ENCODE measurements around the gene ABI2. TPM values are rescaled to one million over a fixed set of nuclear protein-coding genes. Genes with fewer than 3 reads are reported as not detected.

Gene ABI2
- total RNA-seq, 1 experiment from 2014 or later: 141 TPM

DNA sequence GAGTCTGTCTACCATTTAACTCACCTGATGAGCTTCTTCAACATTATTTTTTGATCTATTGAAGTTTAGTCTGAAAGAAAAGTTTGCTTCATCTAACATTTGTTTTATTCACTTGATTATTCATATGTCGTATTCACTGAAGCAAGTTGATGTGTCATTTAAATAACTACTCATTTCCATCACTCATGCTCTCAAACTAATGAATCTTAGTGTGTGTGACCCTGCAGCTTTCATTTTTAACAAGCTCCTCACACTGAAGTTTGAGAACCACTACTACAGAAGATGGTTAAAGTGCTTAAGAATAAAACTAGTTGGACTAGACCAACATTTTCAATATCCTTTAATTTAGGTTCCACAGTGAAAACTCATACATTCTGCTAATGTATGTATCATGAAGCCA, 1.8 kb upstream of the ABI2 start:
- H3K4me2 ChIP-seq (ENCODE audit: insufficient read depth, insufficient read length, low read length): no peak overlapping the region
- H2AK5ac ChIP-seq (ENCODE audit: insufficient read length, low read length): no peak overlapping the region
- no peaks in the 10 kb centered on the region for H3K9me3 ChIP-seq (ENCODE audit: control insufficient read depth, low read depth, low read length)
- no peak overlapping the region for H2BK12ac ChIP-seq (ENCODE audit: insufficient read length, low read depth, low read length)
- H3K14ac ChIP-seq (ENCODE audit: insufficient read depth, low read length): no peak overlapping the region
- H4K91ac ChIP-seq (ENCODE audit: insufficient read length, low read depth, low read length): no peak overlapping the region
- Mint-ChIP-seq H3K36me3 (ENCODE audit: insufficient read depth in 1 of 3, low read depth in 3 of 3) (peaks cover 0 to 2% (median 0%) of the 10 kb centered on the region in 3 experiments; a peak in 1 of 7 replicates), H3K27me3 (ENCODE audit: low read depth) (no peaks in the 10 kb centered on the region), H3K4me3 (no peak overlapping the region; a peak in 1 of 5 replicates), H3K9me3 (peaks cover 0 to 2% of the 10 kb centered on the region in 2 experiments; a peak in 1 of 5 replicates), H3K4me1 (peaks cover 22 to 24% of the 10 kb centered on the region in 2 experiments), H3K27ac (no peak overlapping the region)
- no peak overlapping the region for H3K23ac ChIP-seq (ENCODE audit: insufficient read length, low read depth, low read length)
- peaks cover 17% of the 10 kb centered on the region; the same call in 1 of the 2 replicates for H3K79me2 ChIP-seq (ENCODE audit: insufficient read depth, low read length)
- H4K20me1 ChIP-seq (ENCODE audit: control insufficient read depth, insufficient read depth, insufficient read length): no peaks in the 10 kb centered on the region
- H4K5ac ChIP-seq (ENCODE audit: insufficient read length, low read depth, low read length): no peak overlapping the region
- no peak overlapping the region for H2BK5ac ChIP-seq (ENCODE audit: insufficient read length, low read length)
- no peak overlapping the region for H3K9ac ChIP-seq (ENCODE audit: extremely low read depth, insufficient read length, low read length)
- H3K27ac ChIP-seq (ENCODE audit: insufficient read length, low read depth, low read length): no peak overlapping the region
- no peak overlapping the region for H2BK120ac ChIP-seq (ENCODE audit: low read depth, low read length, poor library complexity, severe bottlenecking)
- no peak overlapping the region for H3T11ph ChIP-seq (ENCODE audit: low read length)
- no CpG with 5 or more reads among the region's 1 CpG for WGBS (ENCODE audit: extremely low coverage, insufficient read length, low lambda C conversion rate)
- no peaks in the 10 kb centered on the region; the same call in 1 of the 2 replicates for H3K4me1 ChIP-seq (ENCODE audit: insufficient read depth, low read length)
- no peak overlapping the region for H2BK15ac ChIP-seq (ENCODE audit: low read depth, low read length)
- TF ChIP-seq, protein P1, sequence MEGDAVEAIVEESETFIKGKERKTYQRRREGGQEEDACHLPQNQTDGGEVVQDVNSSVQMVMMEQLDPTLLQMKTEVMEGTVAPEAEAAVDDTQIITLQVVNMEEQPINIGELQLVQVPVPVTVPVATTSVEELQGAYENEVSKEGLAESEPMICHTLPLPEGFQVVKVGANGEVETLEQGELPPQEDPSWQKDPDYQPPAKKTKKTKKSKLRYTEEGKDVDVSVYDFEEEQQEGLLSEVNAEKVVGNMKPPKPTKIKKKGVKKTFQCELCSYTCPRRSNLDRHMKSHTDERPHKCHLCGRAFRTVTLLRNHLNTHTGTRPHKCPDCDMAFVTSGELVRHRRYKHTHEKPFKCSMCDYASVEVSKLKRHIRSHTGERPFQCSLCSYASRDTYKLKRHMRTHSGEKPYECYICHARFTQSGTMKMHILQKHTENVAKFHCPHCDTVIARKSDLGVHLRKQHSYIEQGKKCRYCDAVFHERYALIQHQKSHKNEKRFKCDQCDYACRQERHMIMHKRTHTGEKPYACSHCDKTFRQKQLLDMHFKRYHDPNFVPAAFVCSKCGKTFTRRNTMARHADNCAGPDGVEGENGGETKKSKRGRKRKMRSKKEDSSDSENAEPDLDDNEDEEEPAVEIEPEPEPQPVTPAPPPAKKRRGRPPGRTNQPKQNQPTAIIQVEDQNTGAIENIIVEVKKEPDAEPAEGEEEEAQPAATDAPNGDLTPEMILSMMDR (conservative IDR thresholded peaks at IDR 0.05): no peak
- H3K4ac ChIP-seq (ENCODE audit: low read depth, low read length): no peak overlapping the region
- H3K56ac ChIP-seq (ENCODE audit: insufficient read length, low read depth, low read length): no peak overlapping the region
- no peaks in the 10 kb centered on the region for H3K27me3 ChIP-seq (ENCODE audit: insufficient read depth, low read length)
- no peak overlapping the region for H2AFZ ChIP-seq (ENCODE audit: low read length)
- no peak for DNase-seq
- H3K18ac ChIP-seq (ENCODE audit: insufficient read length, low read depth, low read length): no peak overlapping the region
- peaks cover 7% of the 10 kb centered on the region for H3K23me2 ChIP-seq (ENCODE audit: insufficient read length, low read depth, low read length, poor library complexity, severe bottlenecking)
- no peak overlapping the region for H2BK20ac ChIP-seq (ENCODE audit: low read depth, low read length, poor library complexity, severe bottlenecking)
- H4K8ac ChIP-seq (replicated peaks; ENCODE audit: insufficient read length, low read depth, low read length): no peak overlapping the region
- H3K79me1 ChIP-seq (ENCODE audit: insufficient read depth, low read depth, low read length, poor library complexity, severe bottlenecking): no peaks in the 10 kb centered on the region
